Vagina (tissue), 2 donors: Measurements from ENCODE around the gene UHRF1.

Experiments used
- POLR2A ChIP-seq, 2 donors: fragments of 450-650 bp; IDR thresholded peaks; one replicate each; pipeline ENCODE4 v1.6.1; 2017; ENCODE audit warnings: antibody characterized with exemption in 2 of 2, mild to moderate bottlenecking in 2 of 2, moderate library complexity in 2 of 2
- POLR2AphosphoS5 ChIP-seq, 2 donors: sonication (generic); formaldehyde crosslinking; IDR thresholded peaks; one replicate each; pipeline ENCODE4 v1.9.0; 2017; ENCODE audit warnings: antibody characterized with exemption in 2 of 2, mild to moderate bottlenecking in 2 of 2, low read depth in 1 of 2; ENCODE audit not compliant: insufficient read depth in 1 of 2
- TF ChIP-seq, protein P1 (sequence below), 3 experiments: fragments of 450-650 bp in 2 of 3; fragments of 200-600 bp in 1 of 3; sonication (generic) in 1 of 3; IDR thresholded peaks; one replicate each; pipeline ENCODE4 v1.5.1; 2017 to 2019; ENCODE audit warnings: antibody characterized with exemption in 3 of 3, mild to moderate bottlenecking in 2 of 3, moderate library complexity in 2 of 3

DNA sequence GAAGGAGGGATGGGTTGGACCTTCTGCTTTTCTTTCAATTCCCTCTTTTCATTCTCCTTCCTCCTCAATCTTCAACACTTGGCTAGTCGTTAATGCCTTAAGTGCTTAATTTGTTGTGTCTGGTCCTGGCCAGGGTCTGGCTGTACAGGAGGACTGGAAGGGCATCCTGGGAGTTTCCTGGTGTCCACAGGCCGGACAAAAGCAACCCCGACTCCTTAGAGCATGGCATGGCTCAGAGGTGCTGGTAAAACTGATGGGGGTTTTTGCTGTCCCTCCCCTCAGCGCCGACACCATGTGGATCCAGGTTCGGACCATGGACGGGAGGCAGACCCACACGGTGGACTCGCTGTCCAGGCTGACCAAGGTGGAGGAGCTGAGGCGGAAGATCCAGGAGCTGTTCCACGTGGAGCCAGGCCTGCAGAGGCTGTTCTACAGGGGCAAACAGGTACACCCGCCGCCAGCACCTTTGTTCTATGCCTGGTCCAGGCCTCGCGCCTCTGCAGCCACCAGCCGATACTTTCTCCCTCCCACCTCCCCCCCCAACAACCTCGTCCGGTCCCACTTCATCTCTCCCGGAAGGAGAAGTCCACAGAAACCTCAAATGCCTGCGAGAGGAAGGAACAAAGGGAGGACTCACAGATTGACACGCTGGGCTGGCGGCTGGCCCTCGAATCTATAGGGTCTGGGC is 1.4 kb downstream of the UHRF1 start:
- TF ChIP-seq, protein P1, sequence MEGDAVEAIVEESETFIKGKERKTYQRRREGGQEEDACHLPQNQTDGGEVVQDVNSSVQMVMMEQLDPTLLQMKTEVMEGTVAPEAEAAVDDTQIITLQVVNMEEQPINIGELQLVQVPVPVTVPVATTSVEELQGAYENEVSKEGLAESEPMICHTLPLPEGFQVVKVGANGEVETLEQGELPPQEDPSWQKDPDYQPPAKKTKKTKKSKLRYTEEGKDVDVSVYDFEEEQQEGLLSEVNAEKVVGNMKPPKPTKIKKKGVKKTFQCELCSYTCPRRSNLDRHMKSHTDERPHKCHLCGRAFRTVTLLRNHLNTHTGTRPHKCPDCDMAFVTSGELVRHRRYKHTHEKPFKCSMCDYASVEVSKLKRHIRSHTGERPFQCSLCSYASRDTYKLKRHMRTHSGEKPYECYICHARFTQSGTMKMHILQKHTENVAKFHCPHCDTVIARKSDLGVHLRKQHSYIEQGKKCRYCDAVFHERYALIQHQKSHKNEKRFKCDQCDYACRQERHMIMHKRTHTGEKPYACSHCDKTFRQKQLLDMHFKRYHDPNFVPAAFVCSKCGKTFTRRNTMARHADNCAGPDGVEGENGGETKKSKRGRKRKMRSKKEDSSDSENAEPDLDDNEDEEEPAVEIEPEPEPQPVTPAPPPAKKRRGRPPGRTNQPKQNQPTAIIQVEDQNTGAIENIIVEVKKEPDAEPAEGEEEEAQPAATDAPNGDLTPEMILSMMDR (IDR thresholded peaks at IDR 0.05) = no peak
- TF ChIP-seq POLR2A (IDR thresholded peaks at IDR 0.05) = no peak
- no peak for TF ChIP-seq POLR2AphosphoS5 (IDR thresholded peaks at IDR 0.05; ENCODE audit: insufficient read depth in 1 of 2, low read depth in 1 of 2)
